OCI-LY1 (cell line): ENCODE measurements around the gene DICER1.

Source experiments
- CTCF ChIP-seq: fragments of 200-600 bp; sonication (generic), shearing (Covaris generic); IDR thresholded peaks from 2 replicates; pipeline ENCODE4 v1.5.1; 2017; ENCODE audit warnings: mild to moderate bottlenecking, antibody characterized with exemption, low read length, moderate library complexity, mixed read lengths
- EZH2 ChIP-seq: fragments of 200-600 bp; sonication (generic), shearing (Covaris generic); IDR thresholded peaks from 2 replicates; pipeline ENCODE4 v1.8.0; 2017; ENCODE audit warnings: borderline replicate concordance, mixed run types, mild to moderate bottlenecking, antibody characterized with exemption, low read length, moderate library complexity, mixed read lengths

GRCh38 chr14:95111507-95112164 is 45.7 kb downstream of the DICER1 start:
- no peak for TF ChIP-seq CTCF
- TF ChIP-seq EZH2: no peak
